Thyroid gland (tissue), 4 donors: ENCODE data around the gene CAMTA1.

Experiments used
- CTCF ChIP-seq, 6 experiments: fragments of 200-600 bp in 3 of 6; fragments of 450-650 bp in 3 of 6; sonication (generic) in 3 of 6; IDR thresholded peaks; one replicate each; pipeline ENCODE4 v1.5.1; 2016 to 2019; ENCODE audit warnings: antibody characterized with exemption in 6 of 6, mild to moderate bottlenecking in 2 of 6, inconsistent platforms in 1 of 6, moderate library complexity in 1 of 6
- POLR2A ChIP-seq, 2 donors: fragments of 450-650 bp; IDR thresholded peaks; one replicate each; pipeline ENCODE4 v1.6.1; 2017; ENCODE audit warnings: antibody characterized with exemption in 2 of 2, mild to moderate bottlenecking in 2 of 2, moderate library complexity in 1 of 2

DNA sequence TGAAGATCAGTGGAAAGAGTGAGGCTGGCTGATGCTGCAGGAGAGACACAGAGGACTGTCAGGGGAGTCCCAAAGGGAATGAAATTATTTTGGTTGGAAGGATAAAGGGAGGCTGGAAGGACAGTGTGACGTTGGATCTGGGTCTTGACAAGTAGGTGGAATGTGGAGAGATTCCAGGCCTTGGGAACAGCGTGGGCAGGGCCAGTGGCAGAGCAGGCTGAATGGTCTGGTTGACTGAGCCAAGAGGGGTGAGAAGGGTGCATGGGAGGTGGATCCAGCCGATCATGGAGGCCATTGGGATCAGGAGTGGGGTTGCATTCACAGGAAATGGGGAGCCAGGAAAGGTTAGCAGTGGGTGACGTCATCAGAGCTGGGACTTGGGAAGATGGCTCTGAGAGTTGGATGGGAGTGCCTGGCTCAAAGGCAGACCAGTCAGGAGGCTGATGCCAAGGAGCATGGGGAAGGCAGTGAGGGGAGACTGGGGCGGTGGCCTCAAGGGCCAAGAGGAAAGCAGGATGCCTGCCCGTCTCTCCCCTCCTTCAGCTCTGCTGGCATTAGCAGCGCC is 839.6 kb downstream of the CAMTA1 start:
- TF ChIP-seq CTCF (IDR thresholded peaks at IDR 0.05) (no peak), POLR2A (IDR thresholded peaks at IDR 0.05) (no peak)
